CD14-positive monocyte (primary cell): ENCODE results near the gene ENTPD2. TPM values are rescaled to one million over a fixed set of nuclear protein-coding genes. Genes with fewer than 3 reads are reported as not detected.

Experiments used
- DNase-seq, 3 donors: peaks; one replicate each; pipeline ENCODE4 v3.0.0-alpha.2; 2011 to 2022
- H2AFZ ChIP-seq: 2 replicates; pipeline ENCODE4 v1.6.0; 2012; ENCODE audit warnings: mild to moderate bottlenecking, low read depth, low read length, inconsistent platforms; ENCODE audit not compliant: insufficient read depth, poor library complexity, severe bottlenecking
- H3K27ac ChIP-seq, 2 donors: 1 replicate in 1 of 2; 2 replicates in 1 of 2; pipeline ENCODE4 v1.5.1; 2012 to 2013; ENCODE audit warnings: low read length in 2 of 2, control low read depth in 1 of 2, inconsistent platforms in 1 of 2, low read depth in 1 of 2, mild to moderate bottlenecking in 1 of 2
- H3K27me3 ChIP-seq, 2 donors: one replicate each; pipeline versions ENCODE4 v1.6.0 to v1.6.1; 2011 to 2013; ENCODE audit warnings: low read length in 2 of 2; ENCODE audit not compliant: control insufficient read depth in 2 of 2, insufficient read depth in 2 of 2
- H3K36me3 ChIP-seq, 2 donors: replicated peaks in 1 of 2; 1 replicate in 1 of 2; 2 replicates in 1 of 2; pipeline versions ENCODE4 v1.5.1 to v1.6.1; 2012 to 2013; ENCODE audit warnings: low read length in 2 of 2, control low read depth in 1 of 2, inconsistent platforms in 1 of 2, mild to moderate bottlenecking in 1 of 2; ENCODE audit not compliant: insufficient read depth in 2 of 2, control insufficient read depth in 1 of 2
- H3K4me1 ChIP-seq, 2 donors: 1 replicate in 1 of 2; 2 replicates in 1 of 2; pipeline versions ENCODE4 v1.5.1 to v1.6.1; 2012 to 2013; ENCODE audit warnings: low read length in 2 of 2, control low read depth in 1 of 2, inconsistent platforms in 1 of 2, mild to moderate bottlenecking in 1 of 2, moderate library complexity in 1 of 2; ENCODE audit not compliant: insufficient read depth in 2 of 2, control insufficient read depth in 1 of 2
- H3K4me2 ChIP-seq: replicated peaks from 2 replicates; pipeline ENCODE3; 2012; ENCODE audit warnings: low read length, moderate library complexity, mild to moderate bottlenecking; ENCODE audit not compliant: poor library complexity, severe bottlenecking; ENCODE audit errors: extremely low read depth
- H3K4me3 ChIP-seq, 3 experiments: fragments of 200-600 bp in 1 of 3; sonication (generic) in 1 of 3; replicated peaks in 1 of 3; 1 replicate in 2 of 3; 2 replicates in 1 of 3; pipeline ENCODE4 v1.5.1; 2011 to 2013; ENCODE audit warnings: low read length in 3 of 3, mild to moderate bottlenecking in 3 of 3, control low read depth in 2 of 3, low read depth in 2 of 3, inconsistent platforms in 1 of 3, moderate library complexity in 1 of 3
- H3K79me2 ChIP-seq: 2 replicates; pipeline ENCODE4 v1.6.0; 2012; ENCODE audit warnings: mild to moderate bottlenecking, control low read depth, inconsistent platforms, low read length, moderate library complexity; ENCODE audit not compliant: insufficient read depth
- H3K9ac ChIP-seq: 2 replicates; pipeline ENCODE4 v1.6.0; 2017; ENCODE audit warnings: low read length, mild to moderate bottlenecking; ENCODE audit not compliant: insufficient read depth, poor library complexity, severe bottlenecking
- H3K9me3 ChIP-seq, 2 donors: replicated peaks in 1 of 2; 1 replicate in 1 of 2; 2 replicates in 1 of 2; pipeline versions ENCODE4 v1.5.1 to v1.6.1; 2012 to 2013; ENCODE audit warnings: low read length in 2 of 2, control low read depth in 1 of 2; ENCODE audit not compliant: control insufficient read depth in 1 of 2, insufficient read depth in 1 of 2
- H4K20me1 ChIP-seq: 2 replicates; pipeline ENCODE4 v1.6.0; 2012; ENCODE audit warnings: mild to moderate bottlenecking, low read length, control low read depth, moderate library complexity; ENCODE audit not compliant: insufficient read depth
- H3K27ac Mint-ChIP-seq, 7 donors: one replicate each; pipeline ENCODE4 v1.8.0; 2020; ENCODE audit warnings: mild to moderate bottlenecking in 7 of 7, mixed read lengths in 7 of 7, moderate library complexity in 6 of 7, inconsistent platforms in 2 of 7
- H3K27me3 Mint-ChIP-seq, 3 donors: one replicate each; pipeline ENCODE4 v1.8.0; 2021 to 2022; ENCODE audit warnings: low read depth in 3 of 3, mild to moderate bottlenecking in 3 of 3, mixed read lengths in 3 of 3, moderate library complexity in 3 of 3, inconsistent platforms in 1 of 3
- H3K36me3 Mint-ChIP-seq, 2 donors: one replicate each; pipeline ENCODE4 v1.8.0; 2020; ENCODE audit warnings: mixed read lengths in 2 of 2, inconsistent platforms in 1 of 2, mild to moderate bottlenecking in 1 of 2
- H3K4me1 Mint-ChIP-seq: one replicate; pipeline ENCODE4 v1.8.0; 2020; ENCODE audit warnings: mild to moderate bottlenecking, mixed read lengths
- H3K4me3 Mint-ChIP-seq, 2 donors: one replicate each; pipeline ENCODE4 v1.8.0; 2020; ENCODE audit warnings: mild to moderate bottlenecking in 2 of 2, mixed read lengths in 2 of 2, moderate library complexity in 1 of 2
- H3K9me3 Mint-ChIP-seq, 7 donors: one replicate each; pipeline ENCODE4 v1.8.0; 2020 to 2022; ENCODE audit warnings: mixed read lengths in 7 of 7, mild to moderate bottlenecking in 6 of 7, moderate library complexity in 6 of 7, inconsistent platforms in 2 of 7
- CTCF ChIP-seq: fragments of 200-600 bp; IDR thresholded peaks from one replicate; pipeline ENCODE4 v1.8.0; 2022; ENCODE audit warnings: antibody characterized with exemption, mild to moderate bottlenecking
- WGBS: methylation state at CpG from one replicate; pipeline ENCODE4 v1.1.5; 2013; ENCODE audit warnings: missing lambda C conversion rate; ENCODE audit not compliant: insufficient coverage; 5-methylcytosine and 5-hydroxymethylcytosine counted together
- intact Hi-C, 2 donors: fragments of 100-400 bp; cut with micrococcal nuclease; formaldehyde crosslinking; loops; one replicate each; pipeline versions ENCODE4 v1.15.0 to v1.15.1; 2023
- polyA plus RNA-seq, 3 donors: library from polyadenylated mRNA; depleted of rRNA in 1 of 3; unstranded in 2 of 3; stranded (reverse) in 1 of 3; fragments of 300-500 nt in 2 of 3; fragments of >200 nt in 1 of 3; fragmentation: Illumina TruSeq in 2 of 3; gene quantifications; 1 replicate in 2 of 3; 2 replicates in 1 of 3; pipeline ENCODE4 v1.2.3, GENCODE V29; 2012 to 2021

ENTPD2 gene
- polyA plus RNA-seq, 3 donors: not detected

GRCh38 chr9:137016436-137016835 is 37.4 kb downstream of the ENTPD2 start:
- Histone ChIP-seq H2AFZ (no peak overlapping the region), H3K4me1 (no peaks in the 10 kb centered on the region), H3K27me3 (no peaks in the 10 kb centered on the region), H4K20me1 (no peaks in the 10 kb centered on the region), H3K9me3 (no peaks in the 10 kb centered on the region), H3K79me2 (no peaks in the 10 kb centered on the region), H3K4me2 (no peak overlapping the region), H3K9ac (no peak overlapping the region), H3K4me3 (no peak overlapping the region), H3K27ac (no peak overlapping the region), H3K36me3 (peaks cover 0 to 3% of the 10 kb centered on the region in 2 donors)
- Mint-ChIP-seq H3K36me3 (peaks cover 6 to 30% of the 10 kb centered on the region in 2 donors), H3K27me3 (peaks cover 0 to 2% (median 2%) of the 10 kb centered on the region in 3 donors), H3K4me1 (no peaks in the 10 kb centered on the region), H3K9me3 (peaks cover 0 to 6% (median 0%) of the 10 kb centered on the region in 7 donors), H3K4me3 (no peak overlapping the region), H3K27ac (no peak overlapping the region)
- TF ChIP-seq CTCF: no peak
- no peak for DNase-seq
- intact Hi-C loops: no loop called here
- 98% methylated on average over 11 of the region's 16 CpGs for WGBS

GRCh38 chr9:137015976-137016375 is 37.9 kb downstream of the ENTPD2 start:
- 97% methylated on average over 21 of the region's 21 CpGs for WGBS
- no peak overlapping the region for H3K4me3 ChIP-seq
- intact Hi-C loops: no loop called here
- no peak overlapping the region for H3K4me2 ChIP-seq
- H3K79me2 ChIP-seq: no peaks in the 10 kb centered on the region
- H3K36me3 ChIP-seq: peaks cover 0 to 3% of the 10 kb centered on the region in 2 donors
- no peaks in the 10 kb centered on the region for H3K27me3 ChIP-seq
- H3K36me3 Mint-ChIP-seq: peaks cover 9 to 32% of the 10 kb centered on the region in 2 donors
- no peak overlapping the region for H3K9ac ChIP-seq
- TF ChIP-seq CTCF: no peak
- no peak overlapping the region for H3K27ac ChIP-seq
- H3K27me3 Mint-ChIP-seq: peaks cover 0 to 2% (median 2%) of the 10 kb centered on the region in 3 donors
- no peaks in the 10 kb centered on the region for H3K4me1 ChIP-seq
- no peaks in the 10 kb centered on the region for H4K20me1 ChIP-seq
- no peak overlapping the region for H3K4me3 Mint-ChIP-seq
- H3K27ac Mint-ChIP-seq: no peak overlapping the region
- H3K9me3 Mint-ChIP-seq: peaks cover 0 to 6% (median 0%) of the 10 kb centered on the region in 7 donors
- no peaks in the 10 kb centered on the region for H3K4me1 Mint-ChIP-seq
- no peaks in the 10 kb centered on the region for H3K9me3 ChIP-seq
- no peak for DNase-seq
- H2AFZ ChIP-seq: no peak overlapping the region
